HG02884 (cell line): ENCODE measurements around the gene MSI2.

Source experiments
- ATAC-seq: cut with Tn5 transposase; IDR thresholded peaks from one replicate; pipeline ENCODE4 v1.9.1; 2021; ENCODE audit warnings: mild to moderate bottlenecking, moderate library complexity; ENCODE audit not compliant: unreplicated experiment

MSI2 gene

GRCh38 chr17:57584050-57584551 is 327.8 kb downstream of the MSI2 start:
- ATAC-seq = no peak

- no peak for ATAC-seq
Measured at GRCh38 chr17:57585341-57586195, 329.2 kb downstream of the MSI2 start.

- ATAC-seq = no peak
Measured at GRCh38 chr17:57586196-57586740, 329.9 kb downstream of the MSI2 start.

- no peak for ATAC-seq
Measured at GRCh38 chr17:57586742-57587141, 330.4 kb downstream of the MSI2 start.

- no peak for ATAC-seq
Measured at GRCh38 chr17:57587193-57587969, 331.1 kb downstream of the MSI2 start.

GRCh38 chr17:57588086-57588485 is 331.8 kb downstream of the MSI2 start:
- ATAC-seq = no peak

GRCh38 chr17:57589151-57590034 is 333.1 kb downstream of the MSI2 start:
- no peak for ATAC-seq

- no peak for ATAC-seq
Measured at GRCh38 chr17:57593739-57594462, 337.6 kb downstream of the MSI2 start.

- ATAC-seq = no peak
Measured at GRCh38 chr17:57594767-57595166, 338.4 kb downstream of the MSI2 start.

GRCh38 chr17:57595426-57595825 is 339.1 kb downstream of the MSI2 start:
- ATAC-seq = no peak

- no peak for ATAC-seq
Measured at GRCh38 chr17:57595947-57596695, 339.8 kb downstream of the MSI2 start.

- no peak for ATAC-seq
Measured at GRCh38 chr17:57597101-57597500, 340.8 kb downstream of the MSI2 start.

- ATAC-seq = no peak
Measured at GRCh38 chr17:57597531-57598453, 341.5 kb downstream of the MSI2 start.

- ATAC-seq = no peak
Measured at GRCh38 chr17:57599271-57600045, 343.1 kb downstream of the MSI2 start.

GRCh38 chr17:57600074-57600473 is 343.8 kb downstream of the MSI2 start:
- no peak for ATAC-seq

- no peak for ATAC-seq
Measured at GRCh38 chr17:57601143-57601735, 344.9 kb downstream of the MSI2 start.

- ATAC-seq = no peak
Measured at GRCh38 chr17:57602896-57603295, 346.6 kb downstream of the MSI2 start.
